Endothelial cell of coronary artery (primary cell): ENCODE measurements around the gene DEFB131A. TPM values are rescaled to one million over a fixed set of nuclear protein-coding genes. Genes with fewer than 3 reads are reported as not detected.

Experiments used
- total RNA-seq: library from RNA; depleted of rRNA; stranded (reverse); fragments of >200 nt; gene quantifications from 2 replicates; pipeline ENCODE4 v1.2.3, GENCODE V29; 2014

DEFB131A gene
- not detected in 2 replicates for total RNA-seq

GRCh38 chr4:9444114-9444513, at the start of gene DEFB131A:
DEFB131A (plus strand) TSS chr4:9444414; CDS start chr4:9444534, 120 bp downstream.

Other genes with a start within 250 kb of the DEFB131A start
- not detected in 2 replicates for gene USP17L10, start 233.8 kb upstream of the DEFB131A start, total RNA-seq
- not detected in 2 replicates for gene USP17L11, start 229.0 kb upstream of the DEFB131A start, total RNA-seq
- not detected in 2 replicates for gene USP17L12, start 224.3 kb upstream of the DEFB131A start, total RNA-seq
- not detected in 2 replicates for gene USP17L13, start 219.5 kb upstream of the DEFB131A start, total RNA-seq
- gene USP17L15, start 210.0 kb upstream of the DEFB131A start, total RNA-seq = not detected in 2 replicates
- not detected in 2 replicates for gene USP17L17, start 200.5 kb upstream of the DEFB131A start, total RNA-seq
- not detected in 2 replicates for gene USP17L18, start 195.8 kb upstream of the DEFB131A start, total RNA-seq
- gene USP17L19, start 191.0 kb upstream of the DEFB131A start, total RNA-seq = not detected in 2 replicates
- gene USP17L20, start 186.3 kb upstream of the DEFB131A start, total RNA-seq = not detected in 2 replicates
- gene USP17L21, start 181.5 kb upstream of the DEFB131A start, total RNA-seq = not detected in 2 replicates
- not detected in 2 replicates for gene USP17L22, start 176.8 kb upstream of the DEFB131A start, total RNA-seq
- not detected in 2 replicates for gene USP17L24, start 119.2 kb upstream of the DEFB131A start, total RNA-seq
- gene USP17L25, start 114.5 kb upstream of the DEFB131A start, total RNA-seq = not detected in 2 replicates
- not detected in 2 replicates for gene USP17L26, start 109.8 kb upstream of the DEFB131A start, total RNA-seq
- not detected in 2 replicates for gene USP17L5, start 105.0 kb upstream of the DEFB131A start, total RNA-seq
- not detected in 2 replicates for gene USP17L27, start 100.3 kb upstream of the DEFB131A start, total RNA-seq
- gene USP17L28, start 95.5 kb upstream of the DEFB131A start, total RNA-seq = not detected in 2 replicates
- not detected in 2 replicates for gene USP17L29, start 90.8 kb upstream of the DEFB131A start, total RNA-seq
- gene USP17L30, start 81.3 kb upstream of the DEFB131A start, total RNA-seq = not detected in 2 replicates